Mesendoderm (in vitro differentiated cells): ENCODE data around the gene PRKCB.

Source experiments
- DNase-seq: peaks from one replicate; pipeline ENCODE4 v3.0.0; 2013
- H2AK5ac ChIP-seq: 2 replicates; pipeline ENCODE4 v1.6.1; 2013; ENCODE audit warnings: low read length, inconsistent platforms
- H2BK120ac ChIP-seq: 2 replicates; pipeline ENCODE4 v1.6.1; 2013; ENCODE audit warnings: low read depth, mild to moderate bottlenecking, low read length, moderate library complexity, mixed read lengths
- H2BK15ac ChIP-seq: replicated peaks from 2 replicates; pipeline ENCODE4 v1.6.1; 2013; ENCODE audit warnings: low read depth, mild to moderate bottlenecking, moderate library complexity
- H2BK5ac ChIP-seq: 2 replicates; pipeline ENCODE4 v1.6.1; 2013; ENCODE audit warnings: low read length, inconsistent platforms
- H3K18ac ChIP-seq: 2 replicates; pipeline ENCODE4 v1.6.1; 2013; ENCODE audit warnings: mild to moderate bottlenecking, low read length, mixed read lengths
- H3K23ac ChIP-seq: one replicate; pipeline ENCODE4 v1.6.1; 2013; ENCODE audit warnings: low read length
- H3K27ac ChIP-seq: 2 replicates; pipeline ENCODE4 v1.5.1; 2013; ENCODE audit warnings: low read depth, mild to moderate bottlenecking, inconsistent platforms, low read length, moderate library complexity
- H3K27me3 ChIP-seq: 2 replicates; pipeline ENCODE4 v1.6.1; 2013; ENCODE audit warnings: low read length, control low read depth, mild to moderate bottlenecking, inconsistent platforms; ENCODE audit not compliant: insufficient read depth, poor library complexity
- H3K36me3 ChIP-seq: 2 replicates; pipeline ENCODE4 v1.6.1; 2013; ENCODE audit warnings: low read length, inconsistent platforms; ENCODE audit not compliant: control insufficient read depth, insufficient read depth
- H3K4ac ChIP-seq: one replicate; pipeline ENCODE4 v1.6.1; 2013; ENCODE audit warnings: low read depth, mild to moderate bottlenecking, low read length, moderate library complexity
- H3K4me1 ChIP-seq: 2 replicates; pipeline ENCODE4 v1.6.1; 2013; ENCODE audit warnings: low read depth, low read length, inconsistent platforms; ENCODE audit not compliant: control insufficient read depth
- H3K4me2 ChIP-seq: 2 replicates; pipeline ENCODE4 v1.6.1; 2013; ENCODE audit warnings: low read length
- H3K4me3 ChIP-seq: 2 replicates; pipeline ENCODE4 v1.5.1; 2013; ENCODE audit warnings: mild to moderate bottlenecking, low read length
- H3K56ac ChIP-seq: one replicate; pipeline ENCODE4 v1.6.1; 2013; ENCODE audit warnings: low read length
- H3K79me1 ChIP-seq: 2 replicates; pipeline ENCODE4 v1.6.1; 2013; ENCODE audit warnings: low read length, inconsistent platforms
- H3K79me2 ChIP-seq: 2 replicates; pipeline ENCODE4 v1.6.1; 2013; ENCODE audit warnings: mild to moderate bottlenecking, low read length; ENCODE audit not compliant: control insufficient read depth, insufficient read depth
- H3K9ac ChIP-seq: 2 replicates; pipeline ENCODE4 v1.6.1; 2013; ENCODE audit warnings: low read length, inconsistent platforms
- H4K5ac ChIP-seq: one replicate; pipeline ENCODE4 v1.6.1; 2013; ENCODE audit warnings: low read length
- H4K8ac ChIP-seq: one replicate; pipeline ENCODE4 v1.6.1; 2013; ENCODE audit warnings: low read depth, mild to moderate bottlenecking, control low read depth, low read length, moderate library complexity
- WGBS: extraction: QIAGEN DNeasy Blood & Tissue Kit; methylation state at CpG from one replicate; pipeline ENCODE4 v1.1.7; 2013; ENCODE audit warnings: low lambda C conversion rate, missing lambda C conversion rate; ENCODE audit not compliant: insufficient coverage; ENCODE audit errors: extremely low coverage; 5-methylcytosine and 5-hydroxymethylcytosine counted together

Gene PRKCB

GRCh38 chr16:24041834-24042631 is 206.2 kb downstream of the PRKCB start:
- Histone ChIP-seq H3K18ac (no peak overlapping the region), H3K23ac (no peak overlapping the region), H2AK5ac (no peak overlapping the region), H3K36me3 (no peaks in the 10 kb centered on the region), H3K79me1 (no peaks in the 10 kb centered on the region), H3K4ac (no peak overlapping the region), H3K4me1 (no peaks in the 10 kb centered on the region), H3K27me3 (no peaks in the 10 kb centered on the region), H3K56ac (no peak overlapping the region), H4K8ac (no peak overlapping the region), H4K5ac (no peak overlapping the region), H2BK120ac (no peak overlapping the region), H3K9ac (no peak overlapping the region), H3K4me2 (no peak overlapping the region), H3K79me2 (no peaks in the 10 kb centered on the region), H3K27ac (no peak overlapping the region), H2BK5ac (no peak overlapping the region), H3K4me3 (no peak overlapping the region), H2BK15ac (no peak overlapping the region)
- peak; percentile 69 for DNase-seq
- WGBS, result 100% methylated on average over 4 of the region's 11 CpGs

GRCh38 chr16:24044467-24044866 is 208.7 kb downstream of the PRKCB start:
- Histone ChIP-seq H3K36me3 (no peaks in the 10 kb centered on the region), H2BK120ac (no peak overlapping the region), H3K4me1 (no peaks in the 10 kb centered on the region), H3K79me1 (no peaks in the 10 kb centered on the region), H2AK5ac (no peak overlapping the region), H3K4ac (no peak overlapping the region), H3K9ac (no peak overlapping the region), H2BK5ac (no peak overlapping the region), H3K4me3 (no peak overlapping the region), H4K5ac (no peak overlapping the region), H3K56ac (no peak overlapping the region), H3K27me3 (no peaks in the 10 kb centered on the region), H3K79me2 (no peaks in the 10 kb centered on the region), H3K27ac (no peak overlapping the region), H3K23ac (no peak overlapping the region), H3K18ac (no peak overlapping the region), H4K8ac (no peak overlapping the region), H3K4me2 (no peak overlapping the region), H2BK15ac (no peak overlapping the region)
- WGBS, result no CpG with 5 or more reads among the region's 2 CpGs
- DNase-seq, result no peak

- Histone ChIP-seq H3K18ac (no peak overlapping the region), H4K8ac (no peak overlapping the region), H3K4me1 (no peaks in the 10 kb centered on the region), H2BK120ac (no peak overlapping the region), H2BK15ac (no peak overlapping the region), H2AK5ac (no peak overlapping the region), H3K36me3 (no peaks in the 10 kb centered on the region), H3K9ac (no peak overlapping the region), H3K4me2 (no peak overlapping the region), H3K27me3 (no peaks in the 10 kb centered on the region), H3K56ac (no peak overlapping the region), H4K5ac (no peak overlapping the region), H2BK5ac (no peak overlapping the region), H3K4me3 (no peak overlapping the region), H3K79me2 (no peaks in the 10 kb centered on the region), H3K23ac (no peak overlapping the region), H3K79me1 (no peaks in the 10 kb centered on the region), H3K27ac (no peak overlapping the region), H3K4ac (no peak overlapping the region)
- peak; percentile 80 for DNase-seq
- WGBS, result no CpG with 5 or more reads among the region's 12 CpGs
Observed at GRCh38 chr16:24045641-24046040, 209.9 kb downstream of the PRKCB start.

- Histone ChIP-seq H2BK5ac (no peak overlapping the region), H3K56ac (no peak overlapping the region), H2AK5ac (no peak overlapping the region), H3K4me1 (no peaks in the 10 kb centered on the region), H3K4me3 (no peak overlapping the region), H3K4ac (no peak overlapping the region), H4K8ac (no peak overlapping the region), H3K23ac (no peak overlapping the region), H2BK15ac (no peak overlapping the region), H3K79me2 (no peaks in the 10 kb centered on the region), H4K5ac (no peak overlapping the region), H3K36me3 (no peaks in the 10 kb centered on the region), H3K27ac (no peak overlapping the region), H3K9ac (no peak overlapping the region), H3K79me1 (no peaks in the 10 kb centered on the region), H2BK120ac (no peak overlapping the region), H3K27me3 (no peaks in the 10 kb centered on the region), H3K18ac (no peak overlapping the region), H3K4me2 (no peak overlapping the region)
- WGBS, result no CpG with 5 or more reads among the region's 4 CpGs
- peak; percentile 59 for DNase-seq
Observed at GRCh38 chr16:24046442-24046841, 210.7 kb downstream of the PRKCB start.

GRCh38 chr16:24049113-24049512 is 213.3 kb downstream of the PRKCB start:
- DNase-seq, result no peak
- no peaks in the 10 kb centered on the region for H3K27me3 ChIP-seq
- H4K5ac ChIP-seq, result no peak overlapping the region
- H3K4me3 ChIP-seq, result no peak overlapping the region
- H3K79me2 ChIP-seq, result no peaks in the 10 kb centered on the region
- no peak overlapping the region for H3K27ac ChIP-seq
- no peak overlapping the region for H3K4ac ChIP-seq
- H3K18ac ChIP-seq, result no peak overlapping the region
- no peak overlapping the region for H2BK120ac ChIP-seq
- H2AK5ac ChIP-seq, result no peak overlapping the region
- H2BK15ac ChIP-seq, result no peak overlapping the region
- H3K36me3 ChIP-seq, result no peaks in the 10 kb centered on the region
- H4K8ac ChIP-seq, result no peak overlapping the region
- no peak overlapping the region for H2BK5ac ChIP-seq
- WGBS, result no CpG with 5 or more reads among the region's 5 CpGs
- H3K4me1 ChIP-seq, result no peaks in the 10 kb centered on the region
- H3K79me1 ChIP-seq, result no peaks in the 10 kb centered on the region
- H3K56ac ChIP-seq, result no peak overlapping the region
- no peak overlapping the region for H3K23ac ChIP-seq
- H3K9ac ChIP-seq, result no peak overlapping the region
- H3K4me2 ChIP-seq, result no peak overlapping the region

- H3K4me2 ChIP-seq, result no peak overlapping the region
- no peak overlapping the region for H4K8ac ChIP-seq
- no peak overlapping the region for H3K4ac ChIP-seq
- no peak overlapping the region for H3K18ac ChIP-seq
- WGBS, result no CpG with 5 or more reads among the region's 5 CpGs
- no peak overlapping the region for H4K5ac ChIP-seq
- no peaks in the 10 kb centered on the region for H3K27me3 ChIP-seq
- H3K27ac ChIP-seq, result no peak overlapping the region
- H2AK5ac ChIP-seq, result no peak overlapping the region
- no peak overlapping the region for H2BK15ac ChIP-seq
- peaks cover 2% of the 10 kb centered on the region for H3K4me1 ChIP-seq
- H3K56ac ChIP-seq, result no peak overlapping the region
- no peaks in the 10 kb centered on the region for H3K36me3 ChIP-seq
- H2BK120ac ChIP-seq, result no peak overlapping the region
- no peaks in the 10 kb centered on the region for H3K79me2 ChIP-seq
- no peak overlapping the region for H3K4me3 ChIP-seq
- peak; percentile 8 for DNase-seq
- H2BK5ac ChIP-seq, result no peak overlapping the region
- no peak overlapping the region for H3K23ac ChIP-seq
- H3K79me1 ChIP-seq, result no peaks in the 10 kb centered on the region
- no peak overlapping the region for H3K9ac ChIP-seq
Observed at GRCh38 chr16:24051125-24051524, 215.3 kb downstream of the PRKCB start.
